Caco-2 (cell line): ENCODE data around the gene RAPGEF1. TPM values are rescaled to one million over a fixed set of nuclear protein-coding genes. Genes with fewer than 3 reads are reported as not detected.
A peak's percentile ranks its signal among the peaks of the same experiment; 100 is the strongest.

Source experiments
- BruUV-seq: library from RNA; stranded (reverse); fragments of 400-500 nt; replicated peaks from 2 replicates; lab custom pipeline; 2021; lab: Mats Ljungman, UMichigan
- CTCF ChIA-PET: fragments of 300-600 bp; sonication (Branson Sonifier 250); formaldehyde crosslinking; loops from one replicate; lab custom pipeline; 2022; ENCODE audit warnings: antibody characterized with exemption; lab: Charles Lee
- POLR2A ChIA-PET: fragments of 300-600 bp; sonication (Branson Sonifier 250); formaldehyde crosslinking; loops from one replicate; lab custom pipeline; 2022; ENCODE audit warnings: antibody characterized with exemption; lab: Charles Lee
- DNase-seq, 2 experiments: peaks; one replicate each; pipeline versions ENCODE4 v3.0.0 to v3.0.0-alpha.2; 2020 to 2022
- H3K27me3 ChIP-seq: replicated peaks from 2 replicates; pipeline ENCODE4 v1.6.0; 2011; ENCODE audit warnings: low read length; ENCODE audit not compliant: control insufficient read depth, insufficient read depth
- H3K36me3 ChIP-seq: 2 replicates; pipeline ENCODE4 v1.5.1; 2011; ENCODE audit warnings: low read length; ENCODE audit not compliant: control insufficient read depth, insufficient read depth
- H3K4me1 ChIP-seq: fragments of 250-450 bp; sonication (Bioruptor Pico); 2 replicates; pipeline ENCODE4 v1.5.1; 2020; ENCODE audit warnings: mild to moderate bottlenecking
- H3K4me3 ChIP-seq: 2 replicates; pipeline ENCODE4 v1.5.1; 2011; ENCODE audit warnings: low read depth, mild to moderate bottlenecking, control low read depth, low read length
- H3K9me3 ChIP-seq: fragments of 250-450 bp; sonication (Bioruptor Pico); 2 replicates; pipeline ENCODE4 v1.5.1; 2020; ENCODE audit warnings: mild to moderate bottlenecking, moderate library complexity
- H3K27ac Mint-ChIP-seq: one replicate; pipeline ENCODE4 v1.8.0; 2022; ENCODE audit warnings: mixed read lengths; ENCODE audit not compliant: unreplicated experiment
- H3K27me3 Mint-ChIP-seq: one replicate; pipeline ENCODE4 v1.8.0; 2022; ENCODE audit warnings: mixed read lengths; ENCODE audit not compliant: insufficient read depth, unreplicated experiment
- H3K36me3 Mint-ChIP-seq: one replicate; pipeline ENCODE4 v1.8.0; 2022; ENCODE audit warnings: mild to moderate bottlenecking, mixed read lengths; ENCODE audit not compliant: insufficient read depth, unreplicated experiment
- H3K4me1 Mint-ChIP-seq: one replicate; pipeline ENCODE4 v1.8.0; 2022; ENCODE audit warnings: low read depth, mixed read lengths; ENCODE audit not compliant: unreplicated experiment
- H3K4me3 Mint-ChIP-seq: one replicate; pipeline ENCODE4 v1.8.0; 2022; ENCODE audit warnings: mild to moderate bottlenecking, moderate library complexity, mixed read lengths; ENCODE audit not compliant: unreplicated experiment
- H3K9me3 Mint-ChIP-seq: one replicate; pipeline ENCODE4 v1.8.0; 2022; ENCODE audit warnings: mixed read lengths; ENCODE audit not compliant: unreplicated experiment
- CTCF ChIP-seq, 2 experiments: fragments of 200-600 bp in 1 of 2; IDR thresholded peaks; 1 replicate in 1 of 2; 2 replicates in 1 of 2; pipeline versions ENCODE4 v1.5.1 to v1.8.0; 2011 to 2022; ENCODE audit warnings: antibody characterized with exemption in 1 of 2, control low read depth in 1 of 2, inconsistent platforms in 1 of 2, low read depth in 1 of 2, low read length in 1 of 2, mild to moderate bottlenecking in 1 of 2, moderate library complexity in 1 of 2; ENCODE audit not compliant: insufficient read depth in 1 of 2, severe bottlenecking in 1 of 2, unreplicated experiment in 1 of 2
- intact Hi-C: fragments of 100-400 bp; cut with micrococcal nuclease; formaldehyde crosslinking; loops from one replicate; pipeline ENCODE4 v1.10.0; 2022; ENCODE audit not compliant: unreplicated experiment
- total RNA-seq: library from RNA; stranded (reverse); gene quantifications from 2 replicates; pipeline ENCODE4 v1.2.3, GENCODE V29; 2022

The RAPGEF1 gene
- total RNA-seq, 1 experiment from 2014 or later, result 75.4 TPM

DNA sequence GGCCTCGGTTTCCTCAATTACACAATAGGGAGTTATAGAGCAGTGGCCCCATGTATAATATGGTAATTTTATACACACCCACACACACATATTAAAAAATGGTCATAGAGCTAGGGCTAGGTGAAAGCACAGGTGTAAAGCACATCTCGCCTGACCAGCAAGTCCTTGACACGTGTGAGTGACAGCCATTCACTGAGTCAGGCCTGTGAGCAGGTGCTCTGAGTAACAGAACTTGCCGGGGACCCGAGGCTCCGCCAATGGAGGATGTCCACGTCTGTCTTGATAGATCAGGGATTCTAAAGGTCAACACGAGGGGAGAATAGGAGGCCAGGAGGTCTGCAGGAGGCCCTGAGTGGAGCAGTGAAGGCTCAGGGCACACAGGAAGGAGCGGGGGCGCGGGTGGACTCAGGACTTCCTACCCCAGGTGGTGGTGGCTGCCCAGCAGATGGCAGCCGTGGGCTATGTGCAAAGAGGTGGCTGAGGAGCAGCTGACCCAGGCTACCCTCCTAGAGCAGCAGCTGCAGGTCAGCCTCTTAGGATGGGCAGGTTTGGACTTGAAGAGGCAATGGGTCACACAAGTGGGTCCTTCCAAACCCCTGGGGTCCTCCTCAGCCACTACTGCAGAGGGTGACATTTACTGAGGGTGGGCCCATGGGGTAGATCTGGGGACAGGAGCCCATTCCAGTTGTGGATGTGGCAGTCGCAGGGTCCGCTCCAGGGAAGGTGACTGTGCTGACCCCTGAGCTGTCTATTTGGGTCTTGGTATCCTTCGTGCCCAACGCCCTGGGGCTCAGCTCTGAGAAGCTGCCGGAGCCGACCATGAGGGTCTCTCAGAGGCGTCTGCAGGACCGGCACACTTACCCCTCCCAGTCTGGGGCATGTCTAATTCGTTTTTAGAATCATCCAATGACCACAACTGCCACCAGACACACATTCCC is 148.7 kb downstream of the RAPGEF1 start:
- Histone ChIP-seq H3K4me1 (no peaks in the 10 kb centered on the region), H3K27me3 (no peaks in the 10 kb centered on the region), H3K36me3 (peaks cover 5% of the 10 kb centered on the region), H3K4me3 (no peak overlapping the region), H3K9me3 (no peaks in the 10 kb centered on the region)
- no peak overlapping the region for H3K4me3 Mint-ChIP-seq
- peaks cover 56% of the 10 kb centered on the region for H3K36me3 Mint-ChIP-seq
- no peaks in the 10 kb centered on the region for H3K4me1 Mint-ChIP-seq
- H3K27me3 Mint-ChIP-seq, result no peaks in the 10 kb centered on the region
- no peaks in the 10 kb centered on the region for H3K9me3 Mint-ChIP-seq
- peak overlapping the region; percentile 52 for H3K27ac Mint-ChIP-seq
- TF ChIP-seq CTCF (IDR thresholded peaks at IDR 0.05; ENCODE audit: insufficient read depth in 1 of 2, low read depth in 1 of 2, low read length in 1 of 2, severe bottlenecking in 1 of 2, unreplicated experiment in 1 of 2), result peak; percentile 90 to 93
- intact Hi-C loops, result loop anchor here (1.0 to 2.0 kb wide), 2 partner anchors 148 to 156 kb away; no protein-coding TSS in a partner anchor
- BruUV-seq, result no TSS peak
- ChIA-PET CTCF (interaction anchor here (0.6 to 1.5 kb wide), 14 partner anchors 11 to 764 kb away, joined by 3 to 17 read pairs (median 4); partner anchors contain the start of genes RAPGEF1 and SETX), POLR2A (no interaction called here)
- peak; percentile 80 to 85 for DNase-seq

- TF ChIP-seq CTCF (IDR thresholded peaks at IDR 0.05; ENCODE audit: insufficient read depth in 1 of 2, low read depth in 1 of 2, low read length in 1 of 2, severe bottlenecking in 1 of 2, unreplicated experiment in 1 of 2), result no peak
- Histone ChIP-seq H3K4me1 (no peaks in the 10 kb centered on the region), H3K9me3 (no peaks in the 10 kb centered on the region), H3K4me3 (no peak overlapping the region), H3K36me3 (peaks cover 5% of the 10 kb centered on the region), H3K27me3 (no peaks in the 10 kb centered on the region)
- POLR2A ChIA-PET, result no interaction called here
- Mint-ChIP-seq H3K4me1 (no peaks in the 10 kb centered on the region), H3K9me3 (no peaks in the 10 kb centered on the region), H3K4me3 (no peak overlapping the region), H3K36me3 (peaks cover 53% of the 10 kb centered on the region), H3K27me3 (no peaks in the 10 kb centered on the region), H3K27ac (no peak overlapping the region)
- intact Hi-C loops, result loop anchor here (2.0 kb wide), 1 partner anchor 148 kb away; no protein-coding TSS in a partner anchor
- no peak for DNase-seq
- BruUV-seq, result no TSS peak
- CTCF ChIA-PET, result no interaction called here
These were observed 149.4 kb downstream of the RAPGEF1 start for GRCh38 chr9:131590449-131590848.

DNA sequence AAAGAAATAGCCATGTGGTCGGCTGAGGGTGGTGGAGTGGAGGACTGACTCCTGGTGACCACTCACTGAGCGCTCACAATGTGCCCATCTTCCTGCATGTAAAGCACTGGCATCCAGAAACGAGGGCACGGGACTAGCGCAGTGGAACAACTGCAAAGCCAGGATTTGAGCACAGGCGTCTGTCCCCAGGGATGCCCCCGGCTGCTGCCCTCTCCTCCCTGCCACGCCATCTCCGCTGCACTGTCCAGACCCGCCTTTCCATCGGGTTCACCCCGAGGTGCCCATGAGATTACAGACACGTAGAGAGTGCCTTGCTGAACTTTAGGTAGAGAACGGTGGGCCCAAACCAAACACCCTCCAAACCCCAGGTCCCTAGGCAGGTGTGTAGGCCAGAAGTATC is 149.9 kb downstream of the RAPGEF1 start:
- no peaks in the 10 kb centered on the region for H3K27me3 Mint-ChIP-seq
- no peak overlapping the region for H3K4me3 Mint-ChIP-seq
- CTCF ChIA-PET, result no interaction called here
- no peaks in the 10 kb centered on the region for H3K27me3 ChIP-seq
- DNase-seq, result no peak
- intact Hi-C loops, result loop anchor here (2.0 kb wide), 1 partner anchor 149 kb away; no protein-coding TSS in a partner anchor
- no peaks in the 10 kb centered on the region for H3K9me3 Mint-ChIP-seq
- H3K36me3 ChIP-seq, result peaks cover 6% of the 10 kb centered on the region
- H3K4me1 Mint-ChIP-seq, result no peaks in the 10 kb centered on the region
- POLR2A ChIA-PET, result no interaction called here
- no peak overlapping the region for H3K4me3 ChIP-seq
- H3K9me3 ChIP-seq, result no peaks in the 10 kb centered on the region
- TF ChIP-seq CTCF (IDR thresholded peaks at IDR 0.05; ENCODE audit: insufficient read depth in 1 of 2, low read depth in 1 of 2, low read length in 1 of 2, severe bottlenecking in 1 of 2, unreplicated experiment in 1 of 2), result no peak
- H3K27ac Mint-ChIP-seq, result no peak overlapping the region
- H3K4me1 ChIP-seq, result no peaks in the 10 kb centered on the region
- no TSS peak for BruUV-seq
- H3K36me3 Mint-ChIP-seq, result peaks cover 54% of the 10 kb centered on the region
